Adipose tissue (tissue), 3 donors: ENCODE results near the gene WRAP73. TPM values are rescaled to one million over a fixed set of nuclear protein-coding genes. Genes with fewer than 3 reads are reported as not detected.

ENCODE experiments used
- H3K27ac ChIP-seq: one replicate; pipeline ENCODE4 v1.5.1; 2013; ENCODE audit warnings: low read depth, low read length
- WGBS, 3 donors: extraction: QIAGEN DNeasy Blood & Tissue Kit; methylation state at CpG; one replicate each; pipeline ENCODE4 v1.1.7; 2013; 5-methylcytosine and 5-hydroxymethylcytosine counted together
- polyA plus RNA-seq, 3 donors: library from polyadenylated mRNA; stranded (reverse); fragments of 200-250 nt; gene quantifications; one replicate each; pipeline ENCODE4 v1.2.3, GENCODE V29; 2013
- donor health status: healthy with polysubstance abuse.
- donor health status: Bipolar disorder and iron deficiency.
- donor health status: healthy.

The WRAP73 gene
- polyA plus RNA-seq, 3 donors, result 12.0 to 17.5 (median 17.4) TPM

DNA sequence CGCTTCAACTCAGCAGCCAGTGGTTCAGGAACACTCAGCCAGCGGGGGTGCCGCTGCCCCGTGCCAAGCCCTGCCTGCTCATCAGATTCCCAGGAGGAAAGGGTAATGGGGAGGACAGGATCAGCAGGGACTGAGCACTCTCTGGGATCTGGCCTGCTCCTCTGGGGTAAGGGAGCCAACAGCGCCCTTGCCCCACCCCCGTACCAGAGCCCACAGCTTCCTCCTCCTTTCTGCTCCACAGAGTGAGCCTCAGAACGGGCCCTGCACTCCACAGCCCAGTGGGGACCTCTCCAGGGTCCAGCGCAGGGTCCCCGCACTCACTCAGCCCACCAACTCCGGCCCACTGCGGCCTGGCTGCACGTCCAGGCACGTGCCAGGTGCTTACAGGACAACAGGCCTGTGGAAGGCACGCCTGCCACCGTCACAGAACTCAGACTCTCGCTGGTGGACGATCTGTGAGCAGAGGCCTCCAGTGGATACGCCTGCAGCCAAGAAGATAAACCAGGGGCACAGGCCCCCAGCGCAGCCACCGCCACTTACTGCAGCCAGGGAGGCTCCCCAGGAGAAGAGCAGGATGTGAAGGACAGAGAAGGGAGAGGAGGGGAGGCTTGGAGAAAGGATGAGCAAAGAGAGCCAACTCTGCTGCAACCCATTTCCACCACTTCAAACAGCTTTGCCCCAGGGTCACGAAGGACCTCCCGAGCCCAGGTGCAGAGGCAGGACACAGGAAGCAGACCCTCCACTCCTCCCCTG lies 40.7 kb downstream of the WRAP73 start:
- no peak overlapping the region for H3K27ac ChIP-seq
- 64 to 76% (median 76%) methylated on average over 22 of the region's 22 CpGs for WGBS, 3 donors

DNA sequence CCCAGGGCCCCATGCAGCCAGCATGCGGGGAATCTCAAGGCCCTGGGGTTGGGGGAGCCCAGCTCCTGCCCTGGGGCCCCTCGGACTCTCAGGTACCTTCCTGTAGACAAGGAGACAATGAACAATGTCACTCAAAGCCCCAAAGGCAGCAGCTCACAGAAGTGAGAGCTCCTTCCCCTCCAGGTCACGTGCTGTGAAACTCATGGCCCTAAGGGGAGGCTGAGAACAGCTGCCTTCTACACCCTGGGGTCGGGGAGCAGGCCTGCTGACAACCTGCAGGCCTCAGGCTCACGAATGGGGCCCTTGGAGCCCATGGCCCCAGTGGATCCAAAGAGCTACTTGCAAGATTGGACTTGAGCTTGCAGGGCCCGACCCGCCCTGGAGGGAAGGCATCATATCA lies 41.7 kb downstream of the WRAP73 start:
- 90 to 91% (median 91%) methylated on average over 7 of the region's 7 CpGs for WGBS, 3 donors
- H3K27ac ChIP-seq, result no peak overlapping the region

DNA sequence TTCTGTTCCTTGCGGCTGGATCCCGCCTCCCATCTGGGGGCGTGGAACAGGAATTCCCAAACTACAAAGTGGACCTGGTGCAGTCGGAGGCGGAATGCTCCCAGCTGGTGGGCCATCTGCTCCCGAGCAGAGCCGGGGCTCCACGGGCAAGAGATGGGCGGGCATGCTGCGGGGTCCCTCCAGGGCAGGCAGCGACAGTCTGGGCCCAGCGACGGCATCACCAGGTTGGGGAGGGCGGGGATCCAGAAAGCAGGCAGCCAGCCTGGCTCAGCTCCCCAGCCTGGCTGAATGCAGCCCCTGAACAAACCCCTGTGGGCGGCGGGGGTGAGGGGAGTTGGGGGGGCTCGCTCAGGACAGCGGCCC lies 42.2 kb downstream of the WRAP73 start:
- H3K27ac ChIP-seq, result no peak overlapping the region
- WGBS, 3 donors, result 77 to 91% (median 89%) methylated on average over 17 to 18 of the region's 18 CpGs

DNA sequence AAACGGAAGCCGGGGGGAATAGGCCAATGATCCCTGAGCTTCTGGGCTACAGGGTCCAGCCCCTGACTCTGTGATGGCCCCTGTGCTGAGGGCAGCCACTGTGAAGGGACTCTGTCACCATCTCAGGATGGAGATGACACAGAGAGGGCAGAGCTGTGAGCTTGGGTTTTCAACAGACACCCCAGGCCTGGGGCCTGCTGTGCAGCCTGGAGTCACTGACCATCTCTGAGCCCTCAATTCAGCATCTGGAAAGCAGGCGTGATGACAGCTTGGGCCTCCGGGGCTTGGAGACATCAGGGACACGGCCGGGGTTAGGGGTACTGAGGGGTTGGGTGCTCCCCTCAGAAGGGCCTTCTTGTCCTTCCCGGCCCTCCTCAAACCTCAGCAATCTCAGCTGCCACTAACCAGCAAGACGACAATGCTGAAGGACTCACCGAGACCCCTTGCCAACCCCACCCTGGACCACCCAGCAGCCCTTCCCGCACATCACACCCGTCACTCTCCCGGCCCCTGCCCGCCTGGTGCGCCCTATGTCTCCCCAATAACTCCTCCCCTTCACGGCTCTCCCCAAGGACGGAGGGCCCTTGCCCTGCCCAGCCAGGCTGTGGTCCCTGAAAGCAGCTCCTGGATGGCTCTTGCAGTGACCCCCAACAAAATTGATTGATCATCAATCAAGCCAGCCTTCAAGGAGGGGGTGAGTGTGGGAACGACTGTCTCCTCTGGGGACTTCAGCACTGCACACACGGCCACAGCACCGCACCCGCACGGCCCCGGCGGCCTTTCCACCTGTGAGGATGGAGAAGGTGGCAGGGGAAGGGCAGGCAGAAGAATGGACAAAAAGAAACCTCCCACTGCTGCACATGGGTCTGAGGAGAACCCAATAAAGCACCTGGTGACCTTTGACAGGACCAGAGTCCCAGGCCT lies 42.9 kb downstream of the WRAP73 start:
- H3K27ac ChIP-seq, result no peak overlapping the region
- WGBS, 3 donors, result 74 to 89% (median 88%) methylated on average over 23 of the region's 23 CpGs

DNA sequence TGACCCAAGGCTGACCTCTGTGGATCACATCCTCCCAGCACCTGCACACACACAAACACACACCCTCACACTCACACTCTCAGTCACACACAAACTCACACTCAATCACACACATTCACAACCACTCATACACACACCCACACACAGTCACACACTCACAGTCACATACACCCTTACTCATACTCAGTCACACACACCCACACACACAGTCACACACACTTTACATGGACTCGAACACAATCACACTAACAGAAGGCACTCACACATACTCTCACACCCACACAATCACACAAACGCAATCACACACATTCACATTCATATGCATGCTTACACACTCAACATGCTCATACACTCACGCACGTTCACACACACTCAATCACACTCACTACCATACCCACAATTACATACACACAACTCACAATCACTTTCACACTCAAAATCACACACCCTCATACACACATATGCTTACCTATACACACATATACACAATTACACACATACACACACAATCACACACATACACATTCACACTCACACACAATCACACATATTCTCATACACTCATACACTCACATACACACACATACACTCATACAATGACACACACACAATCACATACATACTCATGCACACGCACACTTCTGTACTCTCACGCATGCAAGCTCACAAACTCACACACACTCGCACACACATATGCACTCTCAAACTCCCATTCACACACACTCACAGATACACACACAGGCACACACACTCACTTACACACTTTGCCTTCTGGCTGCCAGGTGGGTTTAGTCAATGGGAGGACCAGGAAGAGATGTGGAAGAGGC lies 44.7 kb downstream of the WRAP73 start:
- no peak overlapping the region for H3K27ac ChIP-seq
- WGBS, 3 donors, result 82 to 98% (median 88%) methylated on average over 7 of the region's 7 CpGs

DNA sequence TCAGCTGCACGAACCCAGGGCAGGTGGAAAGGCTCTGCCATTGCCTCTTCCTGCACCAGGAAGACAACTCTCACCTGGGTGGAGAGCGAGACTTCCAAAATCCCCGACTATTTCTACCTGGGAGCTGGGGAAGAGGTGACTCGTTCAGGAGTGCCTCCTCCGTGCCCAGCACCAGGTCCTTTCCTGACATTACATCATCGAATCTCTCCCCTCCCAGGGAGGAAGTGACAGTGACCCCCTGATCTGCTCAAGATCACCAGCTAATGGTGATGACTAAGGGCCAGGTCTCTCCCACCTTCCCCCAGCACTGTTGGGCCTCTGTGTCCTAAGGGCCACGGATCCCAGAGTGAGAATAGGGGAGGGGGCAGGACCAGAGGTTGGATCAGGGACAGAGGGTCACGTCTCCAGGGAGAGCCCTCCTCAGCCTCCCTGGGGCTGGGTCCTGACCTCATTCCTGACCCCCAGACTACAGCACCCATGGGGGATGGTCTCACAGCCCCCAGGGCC lies 45.4 kb downstream of the WRAP73 start:
- 83 to 87% (median 84%) methylated on average over 8 of the region's 8 CpGs for WGBS, 3 donors
- H3K27ac ChIP-seq, result no peak overlapping the region

DNA sequence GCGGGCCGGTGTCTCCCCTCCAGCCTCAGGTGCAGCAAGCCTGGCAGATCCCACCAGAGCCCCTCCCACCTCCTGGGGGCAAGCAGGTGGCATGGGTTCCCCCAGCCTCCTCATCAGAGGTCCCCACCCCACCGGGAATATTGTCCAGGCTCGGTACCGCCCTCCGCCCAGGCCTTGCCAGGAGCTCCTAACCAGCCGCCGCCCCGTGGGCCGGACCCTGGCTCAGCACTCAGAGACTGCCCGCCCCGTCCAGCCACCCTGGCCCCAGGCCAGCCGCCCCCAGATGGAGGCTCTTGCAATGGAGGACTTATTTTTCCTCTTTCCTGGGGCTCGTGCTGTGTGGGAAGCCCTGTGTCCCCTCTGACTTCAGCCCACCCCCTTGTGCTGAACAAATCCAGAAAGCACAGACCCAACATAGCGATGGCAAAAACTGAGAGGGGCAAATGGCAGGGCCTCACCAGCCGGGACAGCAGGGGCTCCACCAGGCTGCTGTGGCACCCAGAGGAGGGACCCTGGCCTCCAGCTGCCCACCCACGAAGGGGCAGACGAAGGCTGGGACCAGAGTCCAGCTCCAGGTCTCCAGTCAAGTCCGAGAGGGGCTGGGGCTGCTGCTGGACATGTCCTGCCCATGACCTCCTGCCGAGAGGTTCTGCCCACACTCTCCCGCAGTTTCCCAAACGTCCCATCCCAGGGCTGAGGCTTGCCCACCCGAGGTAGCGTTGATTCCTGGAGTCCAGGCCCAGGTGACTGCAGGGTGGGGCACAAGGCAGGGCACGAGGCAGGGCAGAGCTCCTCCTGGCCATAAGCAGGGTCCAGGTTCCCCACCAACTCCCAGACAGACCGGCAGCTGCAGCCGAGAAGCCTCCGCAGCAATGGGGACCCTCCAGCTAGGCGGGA lies 46.1 kb downstream of the WRAP73 start:
- WGBS, 3 donors, result 81 to 83% (median 82%) methylated on average over 27 to 29 of the region's 29 CpGs
- H3K27ac ChIP-seq, result no peak overlapping the region

DNA sequence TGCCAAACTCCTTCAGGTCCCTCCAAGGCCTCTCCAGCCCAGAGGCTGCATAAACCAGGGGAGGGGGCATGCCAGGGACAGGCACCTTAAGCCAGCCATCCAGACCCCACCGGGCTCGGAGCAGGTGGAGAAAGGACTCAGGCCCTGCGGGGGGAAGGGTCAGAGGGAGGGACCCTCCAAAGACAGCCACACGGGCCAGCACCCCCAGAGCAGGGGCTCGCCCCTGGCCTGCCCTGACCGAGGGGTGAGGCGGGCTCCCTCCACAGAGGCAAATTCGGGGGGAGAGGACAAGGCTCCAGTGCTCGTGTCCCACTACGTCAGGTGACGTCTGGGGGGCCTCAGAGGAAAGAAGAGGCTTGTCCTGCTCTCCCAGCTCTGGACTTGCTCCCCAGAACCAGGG lies 46.7 kb downstream of the WRAP73 start:
- H3K27ac ChIP-seq, result no peak overlapping the region
- WGBS, 3 donors, result 83 to 93% (median 84%) methylated on average over 5 to 11 of the region's 11 CpGs

DNA sequence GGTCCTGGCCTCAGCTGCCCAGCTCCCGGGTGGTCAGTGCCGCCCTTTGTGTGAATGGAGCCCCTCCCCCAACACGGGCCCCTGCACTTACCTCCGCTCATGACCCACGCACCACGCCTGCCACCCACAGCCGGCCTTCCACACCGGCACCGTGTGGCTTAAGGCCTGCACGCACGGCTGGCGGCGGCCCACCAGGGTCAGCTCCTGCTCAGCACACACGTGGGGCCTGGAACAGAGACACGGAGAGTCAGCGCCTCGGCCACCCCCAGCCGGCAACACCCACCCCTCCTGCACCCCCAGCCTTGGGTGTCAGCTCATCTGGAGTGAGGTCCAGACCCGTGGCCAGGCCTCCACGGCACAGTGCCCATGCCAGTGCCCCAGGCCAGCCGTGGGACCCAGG lies 47.5 kb downstream of the WRAP73 start:
- WGBS, 3 donors, result 83 to 90% (median 84%) methylated on average over 21 of the region's 21 CpGs
- H3K27ac ChIP-seq, result no peak overlapping the region

DNA sequence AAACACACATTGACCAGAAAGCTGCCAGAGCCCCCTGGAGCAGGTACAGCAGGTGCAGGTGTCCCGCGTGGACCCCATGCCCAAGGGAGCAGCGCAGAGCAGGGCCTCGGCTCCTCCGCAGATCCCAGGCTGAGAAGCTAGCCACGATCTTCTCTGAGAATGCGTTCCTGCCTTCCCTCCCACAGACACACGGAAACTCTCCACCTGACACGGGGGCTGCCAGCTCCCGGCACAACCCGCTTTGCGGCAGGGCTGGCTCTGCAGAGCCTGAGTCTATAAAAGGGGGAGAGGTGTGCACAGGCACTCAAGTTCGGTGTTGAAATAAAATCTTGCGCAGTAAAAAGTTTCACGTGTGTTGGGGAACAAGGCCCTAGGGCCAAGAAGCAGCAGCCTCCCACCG lies 48.2 kb downstream of the WRAP73 start:
- 57 to 77% (median 71%) methylated on average over 16 of the region's 16 CpGs for WGBS, 3 donors

DNA sequence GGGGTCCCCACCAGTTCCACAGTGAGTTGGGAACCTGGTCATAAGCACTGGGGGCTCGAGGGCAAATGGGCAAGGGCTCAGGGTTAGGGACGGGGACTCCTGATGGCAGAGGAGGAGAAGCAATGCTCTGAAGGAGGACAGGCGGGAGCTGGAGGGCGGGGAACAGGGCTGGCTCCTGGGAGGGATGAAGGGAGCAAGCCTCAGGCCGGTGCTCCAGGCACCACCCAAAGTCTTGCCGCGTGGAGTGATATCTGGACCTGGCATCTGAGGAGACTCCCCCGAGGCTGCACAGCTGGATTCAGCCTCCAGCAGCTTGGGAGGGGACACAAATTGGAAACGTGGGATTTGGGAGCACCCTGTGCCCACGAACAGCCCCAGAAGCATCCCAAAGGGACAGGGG lies 49.5 kb downstream of the WRAP73 start:
- H3K27ac ChIP-seq, result no peak overlapping the region
- WGBS, 3 donors, result 65 to 82% (median 81%) methylated on average over 9 to 10 of the region's 10 CpGs

More for the DNA sequence above, 48.2 kb downstream of the WRAP73 start:
- no peak overlapping the region for H3K27ac ChIP-seq

DNA sequence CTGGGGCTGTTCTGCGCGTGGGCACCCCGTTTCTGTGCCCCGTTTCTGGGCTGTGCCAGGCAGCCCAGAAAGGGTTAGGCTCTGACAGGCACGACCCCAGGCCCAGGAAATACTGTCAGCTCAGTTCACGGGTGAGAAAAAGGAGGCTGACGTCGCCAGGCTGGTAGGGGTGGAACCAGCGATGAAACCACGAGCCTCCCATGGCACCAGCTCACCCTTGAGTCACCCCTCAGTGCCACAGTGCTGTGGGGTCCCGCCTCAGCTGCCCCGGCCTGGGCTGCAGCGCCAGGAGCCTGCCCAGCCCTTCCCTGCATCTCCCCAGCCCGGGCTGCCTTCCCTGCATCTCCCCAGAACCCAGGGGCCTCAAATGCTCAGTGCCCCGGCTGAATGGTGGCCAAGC lies 50.1 kb downstream of the WRAP73 start:
- WGBS, 3 donors, result 74 to 82% (median 78%) methylated on average over 15 of the region's 15 CpGs
- H3K27ac ChIP-seq, result no peak overlapping the region

DNA sequence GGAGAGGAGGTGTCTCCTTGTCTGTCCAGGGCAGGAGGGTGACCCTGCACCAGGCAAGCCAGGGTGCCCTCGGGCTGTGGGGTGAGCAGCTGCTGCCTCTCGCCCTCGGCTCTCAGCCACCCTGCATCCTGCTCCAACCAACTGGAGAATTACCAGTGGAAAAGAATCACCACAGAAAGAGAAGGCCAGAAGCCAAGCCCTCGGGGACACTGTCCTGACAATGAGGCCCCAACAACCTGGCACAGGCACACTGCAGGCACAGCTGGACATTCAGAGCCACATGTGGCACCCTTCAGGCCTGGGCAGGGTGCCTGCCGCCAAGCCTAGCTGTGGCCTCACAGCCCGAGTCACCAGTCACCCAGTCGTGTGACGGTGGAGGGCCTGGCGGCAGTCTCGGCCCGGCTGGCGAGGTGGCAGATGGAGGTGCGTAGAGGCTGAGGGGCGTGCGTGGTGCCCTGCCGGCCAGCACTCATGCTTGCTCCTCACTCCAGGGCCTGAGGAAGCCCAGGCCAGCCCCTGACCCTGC lies 50.6 kb downstream of the WRAP73 start:
- WGBS, 3 donors, result 73 to 90% (median 81%) methylated on average over 16 of the region's 16 CpGs

DNA sequence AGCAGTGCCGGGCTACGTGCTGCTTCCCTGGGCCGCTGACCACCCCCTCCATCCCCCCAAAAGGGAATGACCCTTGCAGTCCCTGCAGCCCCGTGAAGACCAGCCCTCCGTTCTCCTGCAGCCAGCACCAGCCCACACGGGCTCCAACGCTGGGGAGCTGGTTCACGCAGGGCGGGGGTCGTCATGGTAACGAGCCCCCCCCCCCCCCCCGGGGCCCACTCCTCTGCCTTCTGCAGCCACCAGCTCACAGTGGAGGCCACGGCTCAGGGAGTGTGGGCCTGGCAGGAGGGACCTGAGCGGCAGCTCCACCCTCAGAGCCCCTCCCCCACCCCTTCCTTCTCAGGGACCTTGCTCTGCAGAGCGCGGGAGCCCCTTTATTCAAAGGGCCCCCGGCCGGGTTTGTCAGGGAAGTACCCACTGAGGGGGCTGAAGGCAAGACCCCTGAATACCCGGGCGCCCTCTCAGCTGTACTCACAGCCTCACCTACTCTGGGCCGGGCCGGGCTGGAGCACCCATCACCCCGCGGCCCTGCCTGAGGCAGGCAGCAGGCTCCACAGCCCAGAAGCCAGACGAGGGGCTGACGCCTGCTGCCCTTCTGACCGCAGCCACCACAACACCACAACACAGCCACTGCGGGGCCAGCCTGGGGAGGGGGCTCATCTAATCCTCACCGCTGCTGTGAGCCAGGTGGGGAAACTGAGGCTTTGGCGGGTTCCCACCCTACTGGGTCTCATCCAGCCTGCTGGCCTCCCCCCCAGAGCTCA lies 51.2 kb downstream of the WRAP73 start:
- 38 to 54% (median 43%) methylated on average over 27 to 30 of the region's 30 CpGs for WGBS, 3 donors
- no peak overlapping the region for H3K27ac ChIP-seq

More for the DNA sequence above, 50.6 kb downstream of the WRAP73 start:
- no peak overlapping the region for H3K27ac ChIP-seq

DNA sequence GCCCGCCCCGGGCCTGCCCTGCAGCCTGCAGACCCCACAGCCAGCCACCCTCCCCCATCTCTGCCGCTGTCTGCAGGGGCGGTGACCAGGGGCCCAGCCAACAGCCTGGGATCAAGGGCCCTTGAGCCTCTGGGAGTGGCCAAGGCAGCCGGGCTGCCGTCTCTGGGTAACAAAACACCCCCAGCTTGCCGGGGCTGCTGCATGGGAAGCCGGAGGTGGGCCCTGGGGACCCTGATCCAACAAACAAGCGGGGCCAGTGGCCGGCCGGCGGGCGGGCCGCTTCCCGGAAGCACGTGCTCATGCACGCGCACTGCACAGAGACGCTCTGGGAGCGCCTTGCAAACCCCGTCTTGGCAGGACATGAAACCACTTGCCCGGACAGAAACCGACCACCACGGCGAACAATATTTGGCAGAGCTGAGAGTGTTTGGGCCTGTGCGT lies 51.8 kb downstream of the WRAP73 start:
- H3K27ac ChIP-seq, result no peak overlapping the region

DNA sequence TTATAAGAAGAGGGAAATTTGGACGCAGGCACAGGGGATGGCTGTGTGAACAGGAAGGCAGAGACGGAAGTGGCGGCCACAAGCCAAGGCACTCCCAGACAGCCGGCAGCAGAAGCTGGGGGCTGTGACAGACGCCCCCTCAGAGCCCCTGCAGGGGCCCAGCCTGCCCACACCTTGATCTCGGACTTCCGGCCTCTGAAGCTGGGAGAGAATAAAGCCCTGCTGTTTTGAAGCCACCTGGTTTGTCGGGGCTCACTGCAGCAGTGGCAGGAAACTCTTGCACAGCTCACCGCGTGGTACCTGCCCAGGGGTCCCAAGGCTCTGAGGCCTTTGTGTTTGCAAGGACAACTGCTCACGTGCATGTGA lies 52.3 kb downstream of the WRAP73 start:
- 26 to 42% (median 32%) methylated on average over 11 of the region's 11 CpGs for WGBS, 3 donors

More for the DNA sequence above, 51.8 kb downstream of the WRAP73 start:
- 9 to 23% (median 22%) methylated on average over 26 of the region's 26 CpGs for WGBS, 3 donors

More for the DNA sequence above, 52.3 kb downstream of the WRAP73 start:
- no peak overlapping the region for H3K27ac ChIP-seq
